Stimulated activated CD8-positive, alpha-beta memory T cell treated with anti-CD3 and anti-CD28 coated beads, Interleukin-4, amount 100 ng/mL, for 4 hours (primary cell): ENCODE data around the gene SNED1.
"Not testable (repeated sequence)": the region's sequence is repeated elsewhere in the genome, so short reads cannot be mapped to it uniquely, and the experiment has no call there.

ENCODE experiments used
- DNase-seq, 2 donors: peaks; one replicate each; pipeline ENCODE4 v3.0.0-alpha.2; 2020; ENCODE audit warnings: low read depth in 2 of 2, low spot score in 1 of 2

Gene SNED1

DNA sequence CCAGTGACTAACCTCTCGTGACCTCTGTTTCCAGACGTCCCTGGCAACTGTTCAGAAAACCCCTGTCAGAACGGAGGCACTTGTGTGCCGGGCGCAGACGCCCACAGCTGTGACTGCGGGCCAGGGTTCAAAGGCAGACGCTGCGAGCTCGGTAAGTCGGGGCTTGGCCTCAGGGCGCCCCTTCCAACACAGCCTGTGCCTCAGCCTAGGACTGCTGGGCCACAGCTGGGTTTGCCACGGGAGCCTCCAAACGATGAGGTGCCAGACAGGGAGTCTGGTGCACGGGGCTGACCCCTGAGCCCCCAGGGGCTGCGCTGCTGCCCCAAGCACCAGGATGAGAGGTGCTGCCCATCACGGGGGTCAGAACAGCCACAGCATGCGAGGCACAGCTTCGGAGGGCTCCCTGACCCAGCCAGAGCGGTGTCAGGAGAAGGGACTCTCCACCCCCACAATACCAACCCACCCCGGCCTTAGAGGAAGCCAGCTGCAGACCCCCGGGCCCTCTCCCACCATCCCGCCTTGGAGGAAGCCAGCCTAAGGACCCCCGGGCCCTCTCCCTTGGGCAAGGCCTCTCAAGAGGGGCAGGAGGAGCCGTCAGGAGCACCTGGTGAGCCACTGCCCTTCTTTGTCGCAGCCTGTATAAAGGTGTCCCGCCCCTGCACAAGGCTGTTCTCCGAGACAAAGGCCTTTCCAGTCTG, 83.4 kb downstream of the SNED1 start:
- DNase-seq, result no peak

DNA sequence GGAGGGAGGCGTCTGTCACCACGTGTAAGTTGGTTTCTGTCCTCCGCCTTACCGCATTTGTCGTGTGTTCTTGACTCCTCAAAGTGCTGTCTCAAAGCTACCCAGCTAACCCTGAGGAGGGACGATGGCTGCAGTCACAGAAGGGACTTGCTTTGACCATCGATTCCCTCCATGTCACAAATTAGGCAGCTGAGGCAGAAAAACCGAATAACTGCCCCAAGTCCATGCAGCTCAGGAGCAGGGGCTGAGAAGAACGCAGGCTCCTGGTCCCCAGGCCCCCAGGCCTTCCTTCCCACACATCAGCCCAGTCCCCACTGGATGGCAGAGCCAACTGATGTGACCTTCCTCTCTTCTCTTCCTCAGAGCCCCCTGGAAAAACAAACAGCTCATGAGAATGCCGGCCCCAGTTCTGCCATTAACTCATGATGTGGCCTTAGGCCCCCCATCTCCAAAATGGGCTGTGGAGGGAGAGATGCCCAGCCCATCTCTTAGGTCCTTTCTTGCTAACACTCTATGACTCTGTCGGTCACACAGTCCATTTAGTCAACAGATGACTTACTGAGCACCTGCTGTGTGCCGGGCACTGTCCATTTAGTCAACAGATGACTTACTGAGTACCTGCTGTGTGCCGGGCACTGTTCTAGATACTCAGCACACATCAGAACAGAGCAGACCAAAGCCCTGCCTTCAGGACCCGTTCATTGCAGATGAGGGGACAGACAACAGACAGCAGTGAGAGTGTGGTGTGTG, 84.1 kb downstream of the SNED1 start:
- no peak for DNase-seq

DNA sequence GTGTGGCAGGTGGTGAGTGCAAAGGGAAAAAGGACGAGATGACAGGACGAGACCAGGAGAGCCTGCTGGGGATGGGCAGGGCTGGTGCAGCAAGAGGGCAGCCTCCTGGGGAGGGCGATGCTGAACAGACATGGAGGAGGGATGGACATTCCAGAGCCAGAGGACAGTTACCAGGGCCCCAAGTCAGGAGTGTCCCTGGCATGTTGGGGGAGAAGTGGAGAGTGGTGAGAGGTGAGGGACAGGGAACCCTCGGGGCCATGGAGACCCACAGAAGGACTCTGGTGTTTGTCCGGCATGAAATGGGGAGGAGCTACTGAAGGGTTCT, 84.6 kb downstream of the SNED1 start:
- DNase-seq, result no peak

DNA sequence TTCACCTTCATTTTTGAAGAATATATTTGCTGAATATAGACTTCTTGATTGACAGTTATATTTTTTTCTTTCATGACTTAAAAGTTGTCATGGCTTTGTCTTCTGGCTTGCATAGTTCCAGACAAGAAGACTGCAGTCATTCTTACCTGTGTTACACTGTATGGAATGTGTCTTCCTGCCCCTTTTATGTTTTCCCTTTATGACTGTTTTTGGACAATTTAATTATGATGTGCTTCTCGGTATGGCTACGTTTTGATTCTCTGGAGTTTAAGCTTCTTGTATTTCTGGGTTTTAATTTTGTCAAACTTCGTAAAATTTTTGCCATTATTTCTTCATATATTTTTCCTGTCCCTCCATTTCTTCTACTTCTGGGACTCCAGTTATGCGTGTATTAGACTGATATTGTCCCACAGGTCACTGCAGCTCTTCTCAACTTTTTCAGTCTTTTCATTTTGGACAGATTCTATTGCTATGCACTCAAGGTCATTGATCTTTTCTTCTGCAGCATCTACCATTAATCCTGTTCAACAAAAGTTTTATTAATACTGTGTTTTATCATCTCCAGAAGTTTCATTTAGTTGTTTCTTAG, 86.5 kb downstream of the SNED1 start:
- DNase-seq, result no peak

DNA sequence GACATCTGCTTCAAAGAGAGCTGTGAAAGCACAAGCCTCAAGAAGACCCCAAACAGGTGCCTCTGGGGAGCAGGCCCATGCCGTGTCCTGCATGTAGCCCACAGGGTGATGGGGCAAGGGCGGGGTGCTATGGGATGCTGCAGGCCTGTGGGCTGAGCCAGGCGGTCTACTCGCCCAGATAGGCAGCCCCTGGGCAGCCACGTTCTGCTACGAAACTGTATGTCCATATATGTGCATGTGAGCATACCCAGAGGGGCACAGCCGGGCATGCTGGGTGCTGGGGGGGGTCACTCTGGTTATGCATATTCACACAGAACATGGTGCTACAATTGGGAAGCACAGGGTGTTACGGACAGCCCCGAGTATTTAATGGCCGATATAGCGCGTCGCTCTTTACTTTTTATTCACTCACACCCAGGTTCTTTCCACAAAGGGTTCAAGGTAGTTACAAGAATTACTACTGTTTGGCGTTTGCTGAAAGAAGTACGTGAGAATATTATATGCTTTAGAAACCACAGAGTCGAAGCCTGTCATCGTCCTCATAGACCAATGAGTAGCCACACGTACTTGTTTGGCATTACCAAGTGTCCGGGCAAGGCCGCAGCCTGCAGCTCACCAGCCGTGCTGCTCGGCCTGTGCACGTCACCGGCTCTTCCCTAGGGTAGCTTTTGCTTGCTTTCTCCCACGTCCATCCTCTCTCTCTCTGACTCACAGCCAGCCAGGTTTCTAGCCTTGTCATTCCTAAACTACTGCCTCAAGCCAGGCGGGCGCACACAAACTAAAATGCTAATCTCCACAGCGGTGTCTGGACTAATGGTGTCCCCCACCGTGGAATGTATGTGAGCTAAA, 89.2 kb downstream of the SNED1 start:
- no peak for DNase-seq

DNA sequence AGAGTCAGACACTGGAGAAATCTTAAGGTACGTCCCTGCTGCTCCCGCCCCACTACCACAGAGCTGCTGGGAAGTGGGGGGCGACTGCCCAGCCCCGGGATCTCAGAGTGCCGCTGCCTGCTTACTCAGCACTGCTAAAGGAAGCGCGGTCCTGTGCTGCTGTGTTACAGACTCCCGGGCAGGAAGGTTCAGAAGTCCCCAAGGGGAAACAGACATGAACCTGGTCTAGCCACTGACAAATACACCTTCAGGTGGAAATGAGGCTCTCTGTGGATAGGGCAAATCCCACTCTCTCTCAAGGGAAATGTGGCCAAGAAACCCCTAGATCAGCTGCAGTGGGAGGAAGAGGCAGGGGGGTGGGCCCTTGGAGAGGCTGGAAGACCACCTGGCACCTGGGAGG, 90.0 kb downstream of the SNED1 start:
- DNase-seq, result no peak

DNA sequence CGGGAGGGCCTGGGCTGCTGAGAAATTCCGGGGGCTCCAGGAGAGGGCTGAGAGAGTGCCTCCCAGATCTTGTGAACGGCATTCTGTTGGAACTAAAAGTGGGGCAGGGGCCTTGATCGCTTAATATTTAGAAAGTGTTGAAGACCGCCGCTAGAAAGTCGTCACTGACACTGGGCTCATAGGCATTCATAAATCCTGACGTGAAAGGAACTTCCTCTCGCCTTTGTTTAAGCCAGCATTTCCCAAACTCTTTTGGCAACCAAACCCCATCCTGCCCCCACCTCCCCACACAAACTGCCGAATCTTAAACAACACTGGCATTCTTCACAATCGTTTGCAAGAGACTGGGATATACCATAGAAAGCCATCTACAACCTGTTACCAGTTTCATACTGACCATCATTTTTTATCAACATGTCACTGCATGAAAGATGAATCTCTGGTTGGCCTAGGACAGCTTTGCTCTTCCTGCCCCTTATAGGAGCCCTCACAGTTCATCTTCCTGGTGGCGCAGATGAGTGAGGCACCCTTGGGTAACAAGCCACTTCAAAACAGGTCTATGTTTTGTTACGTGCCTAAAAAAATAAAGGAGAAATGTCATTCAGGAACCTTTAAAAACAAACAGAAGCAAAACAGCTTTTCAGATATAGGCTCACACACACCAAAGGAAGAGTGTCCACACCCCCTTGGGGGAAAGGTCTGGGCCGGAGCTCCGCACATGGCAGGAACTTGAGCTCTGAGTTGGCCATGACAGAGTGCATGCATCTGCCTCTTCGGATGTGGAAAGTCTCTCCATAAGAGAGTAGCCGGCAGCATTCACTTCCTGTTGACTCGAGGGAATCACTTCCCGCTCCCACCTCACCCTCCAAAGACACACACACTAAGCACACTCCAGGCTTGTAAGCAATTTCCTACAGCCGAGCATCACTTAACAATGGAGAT, 90.6 kb downstream of the SNED1 start:
- DNase-seq, result no peak

DNA sequence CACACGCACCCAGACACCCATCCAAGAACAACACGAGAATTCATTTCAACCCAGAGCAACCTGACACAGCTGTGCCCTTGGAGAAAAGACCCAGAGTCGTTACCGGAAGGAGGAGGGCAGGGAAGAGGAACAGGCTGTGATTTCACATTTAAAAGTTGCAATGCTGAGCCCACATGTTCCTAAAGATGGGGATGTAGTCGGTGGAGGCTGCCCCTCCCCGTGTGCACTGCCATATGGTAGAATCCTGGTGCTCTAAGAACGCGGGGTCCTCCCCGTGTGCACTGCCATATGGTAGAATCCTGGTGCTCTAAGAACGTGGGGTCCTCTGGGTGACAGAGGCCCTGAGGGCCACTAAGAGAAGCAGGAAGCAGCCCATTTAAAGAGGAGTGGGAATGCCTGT, 92.8 kb downstream of the SNED1 start:
- no peak for DNase-seq

DNA sequence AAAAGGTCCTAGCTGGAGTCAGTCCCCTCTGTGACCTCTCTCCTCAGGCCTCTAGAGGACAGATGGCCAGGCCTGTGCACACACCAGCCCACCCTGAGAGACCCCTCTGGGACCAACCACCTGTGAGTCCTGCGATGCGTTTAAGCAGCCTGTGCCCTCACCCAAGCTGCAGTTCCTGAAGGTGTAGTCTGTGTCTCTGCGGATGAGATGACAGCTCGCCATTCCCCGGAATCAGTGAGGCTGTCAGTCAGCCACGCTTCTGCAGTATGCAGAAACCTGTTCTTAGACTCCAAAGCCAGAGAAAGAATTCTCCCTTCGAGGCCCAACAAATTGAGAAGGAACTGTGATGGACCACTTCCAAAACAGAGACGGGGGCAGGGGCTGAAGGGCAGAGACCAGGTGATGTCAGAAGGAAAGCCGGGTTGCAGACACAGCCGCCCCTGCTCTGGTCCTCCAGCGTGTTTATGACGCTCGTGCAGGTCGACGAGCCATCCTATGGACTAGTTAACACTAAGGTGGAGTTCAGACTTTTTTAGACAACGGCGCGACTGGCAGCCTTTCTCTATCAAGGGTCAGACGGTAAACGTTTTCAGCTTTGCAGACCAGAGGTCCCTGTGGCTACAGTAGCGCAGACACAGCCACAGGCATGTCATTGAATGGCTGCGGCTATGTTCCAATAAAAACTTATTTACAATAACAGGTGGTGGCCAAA, 93.5 kb downstream of the SNED1 start:
- no peak for DNase-seq

DNA sequence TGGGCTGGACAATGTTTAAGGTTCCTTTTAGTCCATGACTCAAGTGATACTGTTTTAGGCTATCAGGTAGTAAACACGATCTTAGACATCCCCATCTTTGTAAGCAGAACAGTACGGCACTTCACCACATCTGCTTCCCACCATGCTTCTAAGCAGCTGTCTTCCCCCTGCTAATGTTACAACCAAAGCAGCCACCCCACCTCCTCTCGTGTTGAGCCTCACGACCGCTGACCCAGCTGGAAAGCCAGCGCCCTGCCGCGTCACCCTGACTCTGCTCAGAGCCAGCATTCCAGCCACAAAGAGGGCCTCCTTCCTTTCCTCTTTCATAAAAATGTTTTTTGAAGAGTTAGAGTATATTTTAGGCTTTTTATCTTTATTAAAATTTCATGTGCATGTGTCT, 94.3 kb downstream of the SNED1 start:
- no peak for DNase-seq

DNA sequence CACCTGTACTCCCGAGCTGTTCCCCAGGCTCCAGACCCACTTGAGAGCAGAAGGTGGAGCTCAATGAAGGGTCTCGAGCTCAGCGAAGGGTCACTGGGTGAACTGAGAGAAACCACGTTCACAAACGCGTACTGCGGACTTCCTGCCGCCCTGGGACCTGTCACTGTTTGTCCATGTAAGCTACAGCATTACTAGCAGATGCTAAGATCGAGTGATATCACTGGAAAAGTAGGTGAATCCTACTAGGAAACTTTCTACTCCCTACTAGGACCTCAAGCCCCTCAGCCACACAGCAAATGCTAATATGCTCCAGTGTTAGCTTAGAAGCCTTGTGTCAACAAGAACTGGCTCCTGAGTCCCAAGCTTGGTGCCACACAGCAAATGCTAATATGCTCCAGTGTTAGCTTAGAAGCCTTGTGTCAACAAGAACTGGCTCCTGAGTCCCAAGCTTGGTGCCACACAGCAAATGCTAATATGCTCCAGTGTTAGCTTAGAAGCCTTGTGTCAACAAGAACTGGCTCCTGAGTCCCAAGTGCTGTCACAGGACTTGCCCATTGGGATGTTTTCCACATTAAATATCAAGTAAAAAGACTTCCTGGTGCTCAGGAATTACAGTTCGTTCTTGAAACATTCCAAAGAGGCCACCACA, 94.8 kb downstream of the SNED1 start:
- not testable (repeated sequence) for DNase-seq

DNA sequence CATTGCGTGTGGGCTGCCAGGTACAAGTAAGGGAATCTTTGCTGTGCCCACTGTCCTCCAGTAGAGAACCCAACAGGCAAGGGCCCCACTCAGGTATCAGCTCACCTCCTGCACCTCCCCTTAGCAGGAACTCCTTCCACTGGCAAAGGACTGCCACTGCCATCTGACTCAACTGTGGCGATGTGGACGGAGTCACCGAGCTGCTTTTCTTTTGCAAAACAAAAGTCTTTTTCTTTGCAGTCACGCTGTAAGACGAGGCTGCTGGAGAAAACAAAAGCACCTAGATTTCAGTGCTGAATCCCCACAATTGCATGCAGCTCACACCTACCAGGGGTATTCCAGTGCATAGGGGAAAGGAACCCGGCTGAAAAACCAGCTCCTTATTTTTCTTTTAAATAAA, 95.8 kb downstream of the SNED1 start:
- DNase-seq, result no peak

DNA sequence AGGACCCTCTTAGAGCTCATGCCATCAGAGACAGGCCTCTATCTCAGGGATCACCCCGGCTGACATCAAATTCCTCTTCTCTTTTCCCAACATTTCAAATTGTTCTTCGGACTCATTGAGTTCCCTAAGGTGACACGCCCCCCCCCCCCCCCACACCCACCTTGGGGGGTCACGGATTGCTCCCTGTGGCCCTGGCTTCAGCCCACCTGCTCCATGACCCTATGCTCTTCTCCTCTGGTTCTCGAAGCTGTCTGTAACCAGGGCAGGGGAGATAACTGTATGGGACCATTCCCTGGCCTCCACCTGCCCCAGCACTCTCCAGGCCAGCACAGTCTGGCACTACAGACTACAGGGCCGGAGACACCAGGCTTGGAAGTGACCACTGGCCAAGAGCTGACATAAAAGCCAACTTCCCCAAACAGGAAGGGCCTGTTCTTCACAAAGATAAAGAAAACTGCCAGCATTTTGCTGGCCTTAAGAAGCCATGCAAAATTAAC, 96.6 kb downstream of the SNED1 start:
- DNase-seq, result no peak

DNA sequence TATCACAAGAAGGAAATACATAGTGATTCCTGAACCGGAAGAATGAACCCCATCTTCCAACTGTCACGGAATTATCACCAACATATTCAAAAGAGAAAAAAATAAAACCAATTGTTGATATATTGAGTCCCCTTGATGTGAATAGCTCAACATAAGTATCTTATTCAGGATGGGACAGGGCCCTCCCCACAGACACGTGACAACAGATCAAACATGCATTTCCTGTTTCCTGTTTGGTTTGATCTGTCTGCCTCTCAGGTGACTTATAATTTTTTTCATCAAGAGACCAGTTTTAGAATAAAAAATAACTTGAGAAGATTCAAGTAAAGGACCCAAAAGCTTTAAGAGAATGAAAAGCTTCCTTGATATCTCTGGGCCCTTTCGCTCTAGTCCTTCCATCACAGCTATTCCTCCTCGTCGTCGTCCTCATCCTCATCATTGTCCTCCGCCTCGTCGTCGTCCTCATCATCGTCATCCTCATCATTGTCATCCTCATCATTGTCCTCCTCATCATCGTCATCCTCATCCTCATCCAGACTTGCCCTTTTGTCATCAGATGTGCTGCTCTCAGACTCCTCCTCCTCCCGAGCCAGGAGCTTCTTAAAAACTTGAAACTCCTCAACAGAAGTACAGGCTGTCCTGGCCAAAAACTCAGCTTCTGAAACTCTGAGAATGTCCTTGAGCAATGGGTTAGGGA, 97.3 kb downstream of the SNED1 start:
- no peak for DNase-seq

DNA sequence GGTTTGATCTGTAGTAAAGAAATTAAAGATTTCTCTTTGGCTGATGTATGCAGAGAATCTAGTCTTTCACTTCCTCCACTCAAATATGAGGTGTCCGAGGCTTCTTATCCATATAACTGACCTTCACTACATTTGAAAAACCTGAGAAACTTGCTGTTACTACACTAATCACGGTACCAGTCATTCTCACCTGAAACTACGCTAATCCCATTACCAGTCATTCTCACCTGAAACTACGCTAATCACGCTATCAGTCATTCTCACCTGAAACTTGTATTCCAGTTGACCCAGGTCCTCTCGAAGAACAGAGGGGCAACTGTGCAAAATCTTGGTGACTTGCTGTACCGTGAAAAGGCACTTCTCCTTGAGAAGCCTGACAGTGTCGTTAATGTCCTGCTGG, 98.6 kb downstream of the SNED1 start:
- no peak for DNase-seq

DNA sequence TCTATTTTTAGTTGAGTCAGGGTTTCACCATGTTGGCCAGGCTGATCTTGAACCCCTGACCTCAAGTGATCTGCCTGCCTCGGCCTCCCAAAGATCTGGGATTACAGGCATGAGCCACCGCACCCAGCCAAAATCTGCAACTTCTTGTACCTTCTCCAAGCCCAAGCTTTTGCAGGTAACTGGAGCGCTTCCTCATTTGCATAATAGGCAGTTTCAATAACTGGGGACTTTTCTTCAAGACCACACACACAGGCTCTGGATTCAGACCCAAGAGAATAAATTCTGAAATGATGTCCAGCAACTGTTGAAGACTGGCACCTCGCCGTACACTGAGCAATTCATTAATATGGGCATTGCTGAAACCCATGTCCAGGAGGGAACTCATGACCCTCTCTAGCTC, 100.8 kb downstream of the SNED1 start:
- DNase-seq, result no peak

DNA sequence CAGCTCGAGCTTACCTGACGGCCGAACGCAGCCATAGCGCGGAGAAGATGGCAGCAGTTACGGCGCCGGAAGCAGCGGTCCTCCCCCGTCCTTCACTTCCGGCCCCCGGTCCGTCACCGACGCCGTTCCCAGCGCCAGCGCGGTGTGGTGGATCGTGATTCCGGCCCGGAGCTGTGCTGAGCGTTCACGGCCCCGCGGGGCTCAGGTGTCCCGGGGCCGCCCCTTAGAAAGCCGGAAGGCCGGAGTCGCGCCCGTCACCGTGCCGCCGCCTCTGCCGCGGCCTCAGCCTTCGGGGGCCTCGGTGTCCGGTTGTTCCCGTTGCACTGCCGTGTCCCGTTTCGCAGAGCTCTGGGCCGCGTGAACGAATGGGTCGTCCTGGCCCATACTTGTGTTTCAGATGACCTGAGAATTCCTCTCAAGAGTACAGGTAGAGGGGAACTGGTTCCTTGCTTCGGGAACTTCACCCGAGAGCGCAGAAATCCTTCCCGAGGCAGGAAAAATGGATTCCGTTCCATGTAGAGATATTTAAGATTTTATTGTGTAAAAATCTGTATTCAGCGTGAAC, 103.9 kb downstream of the SNED1 start, which contains the start of gene MTERF4:
MTERF4 (minus strand) TSS at position 49 of the 565 bp plus-strand sequence; CDS start at position 35, 14 bp downstream.
- peak; percentile 74 to 75 for DNase-seq

DNA sequence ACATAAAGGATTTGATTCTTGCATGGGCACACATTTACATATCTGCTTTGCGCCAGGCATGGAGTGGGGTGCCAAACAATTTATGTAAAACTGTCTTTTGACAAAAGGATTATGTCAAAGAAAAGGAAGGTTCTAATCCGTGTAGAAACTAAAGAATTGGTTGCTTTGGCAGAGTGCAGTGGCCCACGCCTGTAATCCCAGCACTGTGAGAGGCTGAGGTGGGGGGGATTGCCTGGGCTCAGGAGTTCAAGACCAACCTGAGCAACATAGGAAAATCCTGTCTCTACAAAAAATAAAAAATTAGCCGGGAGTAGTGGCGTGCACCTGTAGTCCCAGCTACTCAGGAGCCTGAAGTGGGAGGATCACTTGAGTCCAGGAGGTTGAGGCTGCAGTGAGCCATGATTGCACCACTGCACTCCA, 104.8 kb downstream of the SNED1 start:
- no peak for DNase-seq
